Colonic mucosa (tissue), 4 donors: ENCODE data around the gene GMPR. TPM values are rescaled to one million over a fixed set of nuclear protein-coding genes. Genes with fewer than 3 reads are reported as not detected.

Experiments used
- DNase-seq: peaks from one replicate; pipeline ENCODE4 v3.0.0-alpha.2; 2020
- H3K27ac ChIP-seq: fragments of 200-600 bp; one replicate; pipeline ENCODE4 v1.8.0; 2021
- H3K27me3 ChIP-seq: fragments of 200-600 bp; one replicate; pipeline ENCODE4 v1.8.0; 2021
- H3K36me3 ChIP-seq: fragments of 200-600 bp; one replicate; pipeline ENCODE4 v1.8.0; 2021
- H3K4me1 ChIP-seq: fragments of 200-600 bp; one replicate; pipeline ENCODE4 v1.8.0; 2021; ENCODE audit warnings: mild to moderate bottlenecking
- H3K4me3 ChIP-seq: fragments of 200-600 bp; one replicate; pipeline ENCODE4 v1.8.0; 2021
- H3K9ac ChIP-seq, 2 donors: one replicate each; pipeline ENCODE4 v1.7.0; 2013; ENCODE audit warnings: control low read depth in 2 of 2, low read depth in 2 of 2, low read length in 2 of 2
- H3K9me3 ChIP-seq: fragments of 200-600 bp; one replicate; pipeline ENCODE4 v1.8.0; 2021
- intact Hi-C: fragments of 100-400 bp; cut with DNase I; formaldehyde crosslinking; loops from one replicate; pipeline ENCODE4 v1.14.1; 2022
- total RNA-seq, 2 donors: library from RNA; stranded (reverse); fragmentation: NEBNext Ultra II Directional in 1 of 2; extraction: Animal tissue kit (Norgen Biotek cat#: 25700) in 1 of 2; gene quantifications; one replicate each; pipeline ENCODE4 v1.2.1, GENCODE V29; 2021
- TF ChIP-seq, protein P1 (sequence below): fragments of 200-600 bp; IDR thresholded peaks from one replicate; pipeline ENCODE4 v1.8.0; 2022; ENCODE audit warnings: antibody characterized with exemption, mild to moderate bottlenecking
- donor health status: healthy.
- donor health status: DM: no; HTN: no; CAD: no.
- donor health status: DM: no; HTN: no; CAD: no.

The GMPR gene
- total RNA-seq, 2 donors from 2014 or later = 3.4 to 4.7 TPM

DNA sequence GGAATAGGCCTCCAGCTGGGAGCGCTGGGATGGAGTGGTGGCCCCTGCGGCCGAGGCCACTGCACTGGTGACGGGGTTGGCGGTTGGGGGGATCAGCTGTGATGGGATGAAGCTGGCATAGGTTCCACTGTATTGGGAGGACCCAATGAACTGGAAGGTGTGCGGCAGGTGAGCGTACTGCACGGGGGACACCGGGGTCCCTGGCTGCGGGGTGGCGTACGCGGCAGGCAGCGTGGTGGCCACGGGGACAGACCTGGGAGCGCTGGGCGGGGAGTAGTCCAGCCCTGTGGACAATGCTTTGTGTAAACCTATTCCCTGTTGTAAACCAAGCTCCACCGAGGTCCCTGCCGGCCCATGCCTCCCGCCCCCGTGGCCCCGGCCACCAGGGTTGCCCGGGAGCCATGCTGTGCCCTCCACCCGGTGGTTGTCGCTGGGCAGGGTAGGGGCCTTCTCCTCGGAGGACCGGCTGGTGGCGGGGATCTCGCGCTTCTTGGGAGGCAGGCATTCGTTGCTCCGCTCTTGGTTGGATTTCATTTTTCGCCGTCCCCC, 89.5 kb downstream of the GMPR start:
- no peak for DNase-seq
- Histone ChIP-seq H3K4me1 (peaks cover 6% of the 10 kb centered on the region), H3K27me3 (no peaks in the 10 kb centered on the region), H3K36me3 (no peaks in the 10 kb centered on the region), H3K9me3 (no peaks in the 10 kb centered on the region), H3K4me3 (no peak overlapping the region), H3K27ac (no peak overlapping the region), H3K9ac (no peak overlapping the region)
- intact Hi-C loops = loop anchor here (10.0 kb wide), 1 partner anchor 187 kb away; no protein-coding TSS in a partner anchor
- TF ChIP-seq, protein P1, sequence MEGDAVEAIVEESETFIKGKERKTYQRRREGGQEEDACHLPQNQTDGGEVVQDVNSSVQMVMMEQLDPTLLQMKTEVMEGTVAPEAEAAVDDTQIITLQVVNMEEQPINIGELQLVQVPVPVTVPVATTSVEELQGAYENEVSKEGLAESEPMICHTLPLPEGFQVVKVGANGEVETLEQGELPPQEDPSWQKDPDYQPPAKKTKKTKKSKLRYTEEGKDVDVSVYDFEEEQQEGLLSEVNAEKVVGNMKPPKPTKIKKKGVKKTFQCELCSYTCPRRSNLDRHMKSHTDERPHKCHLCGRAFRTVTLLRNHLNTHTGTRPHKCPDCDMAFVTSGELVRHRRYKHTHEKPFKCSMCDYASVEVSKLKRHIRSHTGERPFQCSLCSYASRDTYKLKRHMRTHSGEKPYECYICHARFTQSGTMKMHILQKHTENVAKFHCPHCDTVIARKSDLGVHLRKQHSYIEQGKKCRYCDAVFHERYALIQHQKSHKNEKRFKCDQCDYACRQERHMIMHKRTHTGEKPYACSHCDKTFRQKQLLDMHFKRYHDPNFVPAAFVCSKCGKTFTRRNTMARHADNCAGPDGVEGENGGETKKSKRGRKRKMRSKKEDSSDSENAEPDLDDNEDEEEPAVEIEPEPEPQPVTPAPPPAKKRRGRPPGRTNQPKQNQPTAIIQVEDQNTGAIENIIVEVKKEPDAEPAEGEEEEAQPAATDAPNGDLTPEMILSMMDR = no peak

DNA sequence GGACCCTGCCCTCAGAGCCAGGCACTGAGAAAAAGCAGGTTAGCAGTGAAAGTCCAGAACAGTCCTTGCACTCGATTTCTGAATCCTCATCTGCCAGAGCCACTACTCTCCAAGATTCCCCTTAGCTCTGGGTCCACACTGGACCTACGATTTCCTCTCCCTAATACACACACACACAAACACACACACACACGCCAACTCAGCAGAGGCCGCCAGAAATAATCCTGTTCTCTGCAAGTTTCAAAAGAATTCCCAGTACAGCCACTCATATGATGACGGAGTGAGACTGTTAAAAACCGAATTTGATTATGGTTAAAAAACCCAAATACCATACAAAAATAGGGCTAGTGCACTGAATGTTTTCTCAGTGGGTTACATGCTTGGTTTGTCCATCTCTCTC, 90.8 kb downstream of the GMPR start:
- H3K4me1 ChIP-seq = peaks cover 6% of the 10 kb centered on the region
- no peaks in the 10 kb centered on the region for H3K36me3 ChIP-seq
- intact Hi-C loops = loop anchor here (10.0 kb wide), 1 partner anchor 186 kb away; no protein-coding TSS in a partner anchor
- no peak overlapping the region for H3K27ac ChIP-seq
- DNase-seq = no peak
- no peak overlapping the region for H3K4me3 ChIP-seq
- H3K9me3 ChIP-seq = no peaks in the 10 kb centered on the region
- H3K9ac ChIP-seq = no peak overlapping the region
- H3K27me3 ChIP-seq = no peaks in the 10 kb centered on the region
- TF ChIP-seq, protein P1 = no peak

DNA sequence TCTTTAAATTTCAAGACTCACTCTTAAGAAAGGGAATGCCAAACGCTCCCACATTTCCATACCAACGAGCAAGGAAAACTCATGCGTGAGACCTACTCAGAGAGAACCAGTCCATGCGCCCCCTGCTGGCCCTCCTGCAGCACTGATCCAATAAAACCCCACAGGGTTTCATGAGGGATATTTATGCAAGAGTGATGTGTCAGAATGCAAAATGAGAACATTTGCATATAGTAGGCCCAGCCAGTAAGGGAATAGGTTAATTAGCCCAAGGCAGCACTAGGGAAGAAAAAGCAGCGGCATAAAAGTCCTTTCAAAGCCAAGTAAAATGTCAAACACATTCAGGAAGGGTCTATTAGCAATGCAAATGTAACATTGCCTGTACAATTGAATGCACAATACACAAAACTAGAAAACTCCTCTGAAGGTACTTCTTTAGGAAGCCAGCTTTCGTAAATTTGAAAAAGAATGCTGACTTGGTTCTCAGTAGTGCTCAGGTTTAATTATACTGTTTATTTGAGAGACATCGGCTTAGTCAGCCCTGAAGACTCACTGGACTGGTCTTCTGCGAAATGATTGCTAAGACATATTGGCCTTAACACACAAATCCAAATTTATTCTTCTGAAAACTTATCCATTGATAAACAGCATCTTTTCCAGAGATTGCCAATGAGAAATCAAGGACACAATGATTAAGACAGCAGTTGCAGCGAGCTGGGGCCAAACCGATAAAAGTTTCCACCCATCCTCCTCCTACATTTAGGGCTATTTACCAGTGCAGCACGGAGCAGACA, 93.2 kb downstream of the GMPR start:
- no peaks in the 10 kb centered on the region for H3K36me3 ChIP-seq
- H3K9ac ChIP-seq = no peak overlapping the region
- TF ChIP-seq, protein P1 = peak; percentile 94
- H3K4me1 ChIP-seq = peaks cover 6% of the 10 kb centered on the region
- intact Hi-C loops = loop anchor here (2.0 to 10.0 kb wide), 5 partner anchors 77 to 753 kb away; partner anchors contain the start of gene ATXN1
- no peak overlapping the region for H3K4me3 ChIP-seq
- H3K9me3 ChIP-seq = no peaks in the 10 kb centered on the region
- DNase-seq = peak; percentile 61
- no peaks in the 10 kb centered on the region for H3K27me3 ChIP-seq
- H3K27ac ChIP-seq = no peak overlapping the region

DNA sequence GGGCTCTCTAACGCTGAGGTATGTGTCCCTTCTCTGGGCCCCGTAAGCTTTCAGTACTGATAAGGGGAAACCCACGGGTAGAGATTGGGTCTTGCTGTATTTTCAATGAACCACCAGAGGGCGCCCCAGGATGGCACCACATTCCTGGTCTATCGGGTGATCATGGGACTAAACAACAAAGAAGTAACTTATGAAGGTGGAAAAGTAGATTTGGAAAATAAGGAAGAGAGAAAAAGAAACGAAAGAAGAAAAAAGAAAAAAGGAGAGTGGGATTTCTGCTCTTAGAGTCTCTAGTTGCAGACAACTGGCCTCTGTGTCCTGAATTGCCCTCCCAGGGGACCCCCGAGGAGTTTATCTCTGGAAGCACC, 93.8 kb downstream of the GMPR start:
- Histone ChIP-seq H3K27ac (no peak overlapping the region), H3K4me3 (no peak overlapping the region), H3K27me3 (no peaks in the 10 kb centered on the region), H3K9ac (no peak overlapping the region), H3K9me3 (no peaks in the 10 kb centered on the region), H3K36me3 (no peaks in the 10 kb centered on the region), H3K4me1 (peaks cover 6% of the 10 kb centered on the region)
- TF ChIP-seq, protein P1 = peak; percentile 88
- intact Hi-C loops = loop anchor here (2.0 to 10.0 kb wide), 5 partner anchors 77 to 753 kb away; partner anchors contain the start of gene ATXN1
- peak; percentile 86 for DNase-seq

DNA sequence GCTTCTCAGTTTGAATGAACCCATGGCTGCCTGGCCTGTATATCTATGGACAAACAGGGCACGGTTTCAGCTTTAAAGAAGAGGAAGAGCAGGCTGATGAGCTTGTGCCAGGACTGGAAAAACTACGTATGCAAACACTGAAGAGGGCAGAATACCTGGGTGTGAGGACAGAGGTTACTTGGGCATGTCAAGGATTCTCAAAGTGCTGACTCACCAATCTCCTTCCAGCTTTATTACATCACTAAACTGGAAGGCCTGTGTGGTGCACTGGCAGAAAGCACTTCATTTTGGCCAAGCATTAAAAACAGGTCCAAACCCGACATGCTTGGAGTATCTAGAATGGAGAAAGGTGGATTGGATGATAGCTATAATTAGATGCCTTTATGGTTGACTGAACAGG, 95.2 kb downstream of the GMPR start:
- Histone ChIP-seq H3K27me3 (no peaks in the 10 kb centered on the region), H3K27ac (no peak overlapping the region), H3K4me1 (peaks cover 6% of the 10 kb centered on the region), H3K9me3 (no peaks in the 10 kb centered on the region), H3K4me3 (no peak overlapping the region), H3K36me3 (no peaks in the 10 kb centered on the region), H3K9ac (no peak overlapping the region)
- DNase-seq = no peak
- intact Hi-C loops = loop anchor here (2.0 to 10.0 kb wide), 5 partner anchors 75 to 751 kb away; partner anchors contain the start of gene ATXN1
- TF ChIP-seq, protein P1 = no peak
